ENCODE measurements around the gene ETFB. TPM values are rescaled to one million over a fixed set of nuclear protein-coding genes. Genes with fewer than 3 reads are reported as not detected.

The ETFB gene
- total and polyA plus RNA-seq, 9 of the 15 experiments (the other 6 are each of a cell fraction or from before 2014, with no cell fraction given), result 18.1 to 143 (median 96.1) TPM

DNA sequence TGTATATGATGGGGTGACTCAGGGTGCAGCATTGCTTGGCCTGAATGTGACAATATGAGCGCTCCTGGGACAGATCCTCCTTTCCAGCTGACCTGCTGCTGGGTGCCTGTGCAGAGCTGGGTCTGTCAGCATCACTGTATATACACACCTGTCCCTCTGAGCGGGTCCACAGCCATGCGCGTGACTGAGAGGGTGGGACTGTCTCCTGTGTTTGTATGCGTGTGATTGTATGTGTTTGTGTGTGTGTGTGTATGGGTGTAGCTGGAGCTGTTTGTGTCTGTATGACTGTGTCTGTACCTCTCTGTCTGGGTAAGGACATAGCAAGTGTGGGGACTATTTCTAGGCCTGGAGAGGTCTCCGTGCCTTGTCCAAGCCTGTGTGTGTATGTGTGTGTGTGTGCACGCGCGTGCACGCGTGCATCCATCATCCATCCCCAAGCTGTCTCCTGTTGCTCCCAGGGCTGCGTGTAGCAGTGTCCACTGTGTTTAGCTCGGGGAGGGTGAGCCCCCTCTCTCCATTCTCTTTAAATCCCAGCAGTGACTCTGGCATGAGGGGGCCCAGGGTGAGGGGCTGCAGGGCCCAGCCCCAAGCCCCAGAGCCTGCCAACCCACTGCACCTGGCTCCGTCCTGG, 46.4 kb downstream of the ETFB start:
- ATAC-seq (no peak), DNase-seq (ENCODE audit: extremely low read depth in 1 of 4, low spot score in 3 of 4) (no peak), FAIRE-seq (no peak)
- ChIA-PET CTCF (ENCODE audit: low intra/inter-chr PET ratio) (no interaction called here), POLR2A (no interaction called here)
- H3K9me1 ChIP-seq (ENCODE audit: control insufficient read depth, insufficient read depth, low read length), result no peaks in the 10 kb centered on the region
- 34% methylated on average over 13 of the region's 14 CpGs for WGBS (ENCODE audit: insufficient coverage, low coverage, missing lambda C conversion rate)
- in situ Hi-C loops (cut with MboI) (no loop called here), intact Hi-C loops (cut with micrococcal nuclease) (no loop called here)
- no peaks in the 10 kb centered on the region for H3K36me3 ChIP-seq (ENCODE audit: control insufficient read depth, insufficient read depth, low read length)
- BruUV-seq (replicated peaks), result no TSS peak
- H3K4me3 ChIP-seq, result no peak overlapping the region
- no peak overlapping the region for H3K9ac ChIP-seq (ENCODE audit: insufficient read depth in 1 of 2, low read depth in 2 of 2, low read length in 2 of 2)
- no peaks in the 10 kb centered on the region for H3K79me2 ChIP-seq (ENCODE audit: control insufficient read depth, insufficient read depth, low read length)
- H3K27me3 ChIP-seq (ENCODE audit: control insufficient read depth in 2 of 2, insufficient read depth in 2 of 2, low read length in 2 of 2), result peaks cover 23 to 78% of the 10 kb centered on the region in 2 experiments; a peak in 4 of 5 replicates
- H3K4me1 ChIP-seq (replicated peaks in 1 of 2; ENCODE audit: control insufficient read depth in 2 of 2, insufficient read depth in 2 of 2, low read length in 2 of 2), result peaks cover 0 to 17% of the 10 kb centered on the region in 2 experiments; a peak in 3 of 5 replicates
- no peaks in the 10 kb centered on the region; the same call in 1 of the 2 replicates for H3K9me3 ChIP-seq (replicated peaks; ENCODE audit: control insufficient read depth, insufficient read depth, low read depth, low read length)
- H3K4me2 ChIP-seq (ENCODE audit: insufficient read depth, low read length), result no peak overlapping the region
- peaks cover 6% of the 10 kb centered on the region; the same call in 1 of the 2 replicates for H4K20me1 ChIP-seq (replicated peaks; ENCODE audit: control insufficient read depth, insufficient read depth, low read length)
- H2AFZ ChIP-seq (ENCODE audit: low read depth, low read length), result no peak overlapping the region
- no peak overlapping the region for H3K27ac ChIP-seq (ENCODE audit: extremely low read depth, low read depth, low read length)
- TF ChIP-seq HDAC1 (IDR thresholded peaks at IDR 0.05) (no peak), PCBP1 (IDR thresholded peaks at IDR 0.05; ENCODE audit: low read depth, low read length, poor library complexity, severe bottlenecking) (no peak), SRSF9 (IDR thresholded peaks at IDR 0.05; ENCODE audit: borderline replicate concordance, low read depth, low read length) (no peak), MITF (IDR thresholded peaks at IDR 0.05) (no peak), ZNF143 (CRISPR knock-in tag; IDR thresholded peaks at IDR 0.05) (no peak), ZNF146 (CRISPR knock-in tag; IDR thresholded peaks at IDR 0.05; ENCODE audit: unreplicated experiment) (no peak), NR1H2 (CRISPR knock-in tag; IDR thresholded peaks at IDR 0.05) (no peak), MLLT1 (IDR thresholded peaks at IDR 0.05) (no peak), CTCFL (IDR thresholded peaks at IDR 0.05; ENCODE audit: borderline replicate concordance, insufficient read depth, low read depth, low read length, poor library complexity, severe bottlenecking) (no peak), NELFE (IDR thresholded peaks at IDR 0.05; ENCODE audit: insufficient read depth, insufficient read length) (no peak), THAP7 (CRISPR knock-in tag; IDR thresholded peaks at IDR 0.05) (no peak), FUS (optimal IDR thresholded peaks at IDR 0.05; ENCODE audit: low read depth, low read length) (no peak), NEUROD1 (IDR thresholded peaks at IDR 0.05; ENCODE audit: borderline replicate concordance, low read depth, low read length, partially characterized antibody) (no peak)
- TF ChIP-seq, protein P1, sequence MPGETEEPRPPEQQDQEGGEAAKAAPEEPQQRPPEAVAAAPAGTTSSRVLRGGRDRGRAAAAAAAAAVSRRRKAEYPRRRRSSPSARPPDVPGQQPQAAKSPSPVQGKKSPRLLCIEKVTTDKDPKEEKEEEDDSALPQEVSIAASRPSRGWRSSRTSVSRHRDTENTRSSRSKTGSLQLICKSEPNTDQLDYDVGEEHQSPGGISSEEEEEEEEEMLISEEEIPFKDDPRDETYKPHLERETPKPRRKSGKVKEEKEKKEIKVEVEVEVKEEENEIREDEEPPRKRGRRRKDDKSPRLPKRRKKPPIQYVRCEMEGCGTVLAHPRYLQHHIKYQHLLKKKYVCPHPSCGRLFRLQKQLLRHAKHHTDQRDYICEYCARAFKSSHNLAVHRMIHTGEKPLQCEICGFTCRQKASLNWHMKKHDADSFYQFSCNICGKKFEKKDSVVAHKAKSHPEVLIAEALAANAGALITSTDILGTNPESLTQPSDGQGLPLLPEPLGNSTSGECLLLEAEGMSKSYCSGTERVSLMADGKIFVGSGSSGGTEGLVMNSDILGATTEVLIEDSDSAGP (CRISPR knock-in tag; IDR thresholded peaks at IDR 0.05), result no peak

Measured in K562 (cell line).